Colonic mucosa (tissue), 4 donors: Measurements from ENCODE around the gene ALG6. TPM values are rescaled to one million over a fixed set of nuclear protein-coding genes. Genes with fewer than 3 reads are reported as not detected.
"Not testable (repeated sequence)": the region's sequence is repeated elsewhere in the genome, so short reads cannot be mapped to it uniquely, and the experiment has no call there.

Experiments
- DNase-seq: peaks from one replicate; pipeline ENCODE4 v3.0.0-alpha.2; 2020
- H3K27ac ChIP-seq: fragments of 200-600 bp; one replicate; pipeline ENCODE4 v1.8.0; 2021
- H3K27me3 ChIP-seq: fragments of 200-600 bp; one replicate; pipeline ENCODE4 v1.8.0; 2021
- H3K36me3 ChIP-seq: fragments of 200-600 bp; one replicate; pipeline ENCODE4 v1.8.0; 2021
- H3K4me1 ChIP-seq: fragments of 200-600 bp; one replicate; pipeline ENCODE4 v1.8.0; 2021; ENCODE audit warnings: mild to moderate bottlenecking
- H3K4me3 ChIP-seq: fragments of 200-600 bp; one replicate; pipeline ENCODE4 v1.8.0; 2021
- H3K9ac ChIP-seq, 2 donors: one replicate each; pipeline ENCODE4 v1.7.0; 2013; ENCODE audit warnings: control low read depth in 2 of 2, low read depth in 2 of 2, low read length in 2 of 2
- H3K9me3 ChIP-seq: fragments of 200-600 bp; one replicate; pipeline ENCODE4 v1.8.0; 2021
- intact Hi-C: fragments of 100-400 bp; cut with DNase I; formaldehyde crosslinking; loops from one replicate; pipeline ENCODE4 v1.14.1; 2022
- total RNA-seq, 2 donors: library from RNA; stranded (reverse); fragmentation: NEBNext Ultra II Directional in 1 of 2; extraction: Animal tissue kit (Norgen Biotek cat#: 25700) in 1 of 2; gene quantifications; one replicate each; pipeline ENCODE4 v1.2.1, GENCODE V29; 2021
- TF ChIP-seq, protein P1 (sequence below): fragments of 200-600 bp; IDR thresholded peaks from one replicate; pipeline ENCODE4 v1.8.0; 2022; ENCODE audit warnings: antibody characterized with exemption, mild to moderate bottlenecking
- donor health status: healthy.
- donor health status: DM: no; HTN: no; CAD: no.
- donor health status: DM: no; HTN: no; CAD: no.

Gene ALG6
- total RNA-seq, 2 donors from 2014 or later: 12.4 to 19.8 TPM

- Histone ChIP-seq H3K36me3 (no peaks in the 10 kb centered on the region), H3K27me3 (no peaks in the 10 kb centered on the region), H3K9me3 (no peaks in the 10 kb centered on the region), H3K9ac (no peak overlapping the region), H3K4me1 (no peaks in the 10 kb centered on the region), H3K4me3 (no peak overlapping the region), H3K27ac (no peak overlapping the region)
- no peak for DNase-seq
- TF ChIP-seq, protein P1, sequence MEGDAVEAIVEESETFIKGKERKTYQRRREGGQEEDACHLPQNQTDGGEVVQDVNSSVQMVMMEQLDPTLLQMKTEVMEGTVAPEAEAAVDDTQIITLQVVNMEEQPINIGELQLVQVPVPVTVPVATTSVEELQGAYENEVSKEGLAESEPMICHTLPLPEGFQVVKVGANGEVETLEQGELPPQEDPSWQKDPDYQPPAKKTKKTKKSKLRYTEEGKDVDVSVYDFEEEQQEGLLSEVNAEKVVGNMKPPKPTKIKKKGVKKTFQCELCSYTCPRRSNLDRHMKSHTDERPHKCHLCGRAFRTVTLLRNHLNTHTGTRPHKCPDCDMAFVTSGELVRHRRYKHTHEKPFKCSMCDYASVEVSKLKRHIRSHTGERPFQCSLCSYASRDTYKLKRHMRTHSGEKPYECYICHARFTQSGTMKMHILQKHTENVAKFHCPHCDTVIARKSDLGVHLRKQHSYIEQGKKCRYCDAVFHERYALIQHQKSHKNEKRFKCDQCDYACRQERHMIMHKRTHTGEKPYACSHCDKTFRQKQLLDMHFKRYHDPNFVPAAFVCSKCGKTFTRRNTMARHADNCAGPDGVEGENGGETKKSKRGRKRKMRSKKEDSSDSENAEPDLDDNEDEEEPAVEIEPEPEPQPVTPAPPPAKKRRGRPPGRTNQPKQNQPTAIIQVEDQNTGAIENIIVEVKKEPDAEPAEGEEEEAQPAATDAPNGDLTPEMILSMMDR: no peak
- intact Hi-C loops: no loop called here
These were observed 50.7 kb downstream of the ALG6 start for GRCh38 chr1:63418101-63418500.

GRCh38 chr1:63420746-63421145 lies 53.3 kb downstream of the ALG6 start:
- H3K27me3 ChIP-seq, intact Hi-C loops, H3K36me3 ChIP-seq, H3K4me1 ChIP-seq, H3K27ac ChIP-seq, H3K9ac ChIP-seq, H3K4me3 ChIP-seq, DNase-seq, H3K9me3 ChIP-seq: not testable (repeated sequence)

- no peaks in the 10 kb centered on the region for H3K36me3 ChIP-seq
- no peak overlapping the region for H3K9ac ChIP-seq
- H3K9me3 ChIP-seq: no peaks in the 10 kb centered on the region
- no peaks in the 10 kb centered on the region for H3K27me3 ChIP-seq
- intact Hi-C loops: no loop called here
- no peak overlapping the region for H3K27ac ChIP-seq
- no peaks in the 10 kb centered on the region for H3K4me1 ChIP-seq
- H3K4me3 ChIP-seq: no peak overlapping the region
- TF ChIP-seq, protein P1: no peak
- no peak for DNase-seq
These were observed 56.2 kb downstream of the ALG6 start for GRCh38 chr1:63423649-63424048.

DNA sequence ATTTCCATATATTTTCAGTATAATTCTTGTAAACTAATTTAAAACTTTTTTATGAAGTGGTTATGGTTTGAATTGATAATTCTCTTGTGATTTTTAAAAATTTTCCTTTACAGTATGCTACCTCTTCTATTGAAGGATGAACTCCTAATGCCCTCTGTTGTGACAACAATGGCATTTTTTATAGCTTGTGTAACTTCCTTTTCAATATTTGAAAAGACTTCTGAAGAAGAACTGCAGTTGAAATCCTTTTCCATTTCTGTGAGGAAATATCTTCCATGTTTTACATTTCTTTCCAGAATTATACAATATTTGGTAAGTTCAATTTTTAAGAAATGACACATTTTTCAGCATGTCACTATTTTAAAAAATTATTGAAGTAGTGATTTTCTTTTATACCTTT lies 61.4 kb downstream of the ALG6 start:
- Histone ChIP-seq H3K36me3 (no peaks in the 10 kb centered on the region), H3K27ac (no peak overlapping the region), H3K9ac (no peak overlapping the region), H3K27me3 (no peaks in the 10 kb centered on the region), H3K4me3 (no peak overlapping the region), H3K4me1 (no peaks in the 10 kb centered on the region), H3K9me3 (no peaks in the 10 kb centered on the region)
- intact Hi-C loops: no loop called here
- TF ChIP-seq, protein P1: no peak
- DNase-seq: no peak

DNA sequence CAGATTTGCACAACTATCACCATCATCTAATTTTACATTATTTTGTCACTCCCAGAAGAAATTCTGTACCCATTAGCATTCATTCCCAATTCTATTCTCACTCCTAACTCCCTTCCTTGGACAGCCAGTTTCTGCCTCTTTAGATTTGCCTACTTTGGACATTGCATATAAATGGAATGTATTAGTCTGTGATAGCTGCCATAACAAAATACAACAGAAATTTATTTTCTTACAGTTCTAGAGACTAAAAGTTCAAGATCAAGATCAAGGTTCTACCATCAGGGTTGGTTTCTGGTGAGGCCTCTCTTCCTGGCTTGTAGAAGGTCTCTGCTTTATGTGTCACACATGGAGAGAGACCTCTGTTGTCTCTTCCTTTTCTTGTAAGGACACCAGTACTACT lies 61.9 kb downstream of the ALG6 start:
- no peak for DNase-seq
- no peaks in the 10 kb centered on the region for H3K9me3 ChIP-seq
- H3K27me3 ChIP-seq: no peaks in the 10 kb centered on the region
- H3K4me1 ChIP-seq: no peaks in the 10 kb centered on the region
- intact Hi-C loops: no loop called here
- H3K36me3 ChIP-seq: no peaks in the 10 kb centered on the region
- no peak overlapping the region for H3K27ac ChIP-seq
- H3K9ac ChIP-seq: no peak overlapping the region
- H3K4me3 ChIP-seq: no peak overlapping the region
- TF ChIP-seq, protein P1: no peak

- Histone ChIP-seq H3K4me3 (no peak overlapping the region), H3K27me3 (no peaks in the 10 kb centered on the region), H3K9ac (no peak overlapping the region), H3K4me1 (no peaks in the 10 kb centered on the region), H3K9me3 (no peaks in the 10 kb centered on the region), H3K36me3 (no peaks in the 10 kb centered on the region), H3K27ac (no peak overlapping the region)
- no peak for DNase-seq
- intact Hi-C loops: no loop called here
- TF ChIP-seq, protein P1: no peak
These were observed 67.7 kb downstream of the ALG6 start for GRCh38 chr1:63435161-63435560.
